Astrocyte (in vitro differentiated cells and primary cell): Measurements from ENCODE around the gene MEPE. TPM values are rescaled to one million over a fixed set of nuclear protein-coding genes. Genes with fewer than 3 reads are reported as not detected.

Source experiments
- DNase-seq: peaks from one replicate; pipeline ENCODE4 v3.0.0-alpha.2; 2010; ENCODE audit warnings: low read depth
- FAIRE-seq: peaks from 2 replicates; lab custom pipeline; 2011; peaks lifted over from hg19 to GRCh38; lab: Jason Lieb, UNC
- H2AFZ ChIP-seq: 2 replicates; pipeline ENCODE4 v1.6.0; 2012; ENCODE audit warnings: low read depth, low read length, inconsistent platforms
- H3K27ac ChIP-seq: 2 replicates; pipeline ENCODE4 v1.5.1; 2011; ENCODE audit warnings: low read depth, low read length, inconsistent platforms
- H3K27me3 ChIP-seq: 2 replicates; pipeline ENCODE4 v1.6.0; 2011; ENCODE audit warnings: low read length, inconsistent platforms; ENCODE audit not compliant: insufficient read depth
- H3K36me3 ChIP-seq: 2 replicates; pipeline ENCODE4 v1.5.1; 2011; ENCODE audit warnings: low read length, inconsistent platforms; ENCODE audit not compliant: insufficient read depth
- H3K4me1 ChIP-seq: 2 replicates; pipeline ENCODE4 v1.5.1; 2011; ENCODE audit warnings: low read length, inconsistent platforms; ENCODE audit not compliant: insufficient read depth
- H3K4me2 ChIP-seq: 2 replicates; pipeline ENCODE4 v1.6.0; 2012; ENCODE audit warnings: low read length, inconsistent platforms
- H3K4me3 ChIP-seq: 2 replicates; pipeline ENCODE4 v1.5.1; 2011; ENCODE audit warnings: low read depth, mild to moderate bottlenecking, low read length, inconsistent platforms; ENCODE audit not compliant: insufficient read depth
- H3K79me2 ChIP-seq: 2 replicates; pipeline ENCODE4 v1.6.0; 2012; ENCODE audit warnings: mild to moderate bottlenecking, low read length, inconsistent platforms; ENCODE audit not compliant: insufficient read depth
- H3K9ac ChIP-seq: 2 replicates; pipeline ENCODE4 v1.6.0; 2012; ENCODE audit warnings: mild to moderate bottlenecking, low read length, inconsistent platforms
- H3K9me3 ChIP-seq: 2 replicates; pipeline ENCODE4 v1.5.1; 2012; ENCODE audit warnings: low read depth, mild to moderate bottlenecking, low read length, inconsistent platforms; ENCODE audit not compliant: insufficient read depth
- H4K20me1 ChIP-seq: 2 replicates; pipeline ENCODE4 v1.6.0; 2012; ENCODE audit warnings: low read length, inconsistent platforms; ENCODE audit not compliant: insufficient read depth
- H3K27ac Mint-ChIP-seq: one replicate; pipeline ENCODE4 v1.8.0; 2021; ENCODE audit warnings: mild to moderate bottlenecking, mixed read lengths; ENCODE audit not compliant: unreplicated experiment
- H3K27me3 Mint-ChIP-seq: one replicate; pipeline ENCODE4 v1.8.0; 2021; ENCODE audit warnings: low read depth, mixed read lengths; ENCODE audit not compliant: unreplicated experiment
- H3K36me3 Mint-ChIP-seq: one replicate; pipeline ENCODE4 v1.8.0; 2021; ENCODE audit warnings: low read depth, mixed read lengths; ENCODE audit not compliant: unreplicated experiment
- H3K4me1 Mint-ChIP-seq: one replicate; pipeline ENCODE4 v1.8.0; 2021; ENCODE audit warnings: low read depth, mixed read lengths; ENCODE audit not compliant: unreplicated experiment
- H3K4me3 Mint-ChIP-seq: one replicate; pipeline ENCODE4 v1.8.0; 2021; ENCODE audit warnings: mild to moderate bottlenecking, moderate library complexity, mixed read lengths; ENCODE audit not compliant: unreplicated experiment
- H3K9me3 Mint-ChIP-seq: one replicate; pipeline ENCODE4 v1.8.0; 2021; ENCODE audit warnings: mild to moderate bottlenecking, mixed read lengths; ENCODE audit not compliant: unreplicated experiment
- CTCF ChIP-seq: IDR thresholded peaks from 2 replicates; pipeline ENCODE4 v1.5.1; 2011; ENCODE audit warnings: low read depth, mild to moderate bottlenecking, inconsistent platforms, low read length, moderate library complexity; ENCODE audit not compliant: insufficient read depth
- EZH2 ChIP-seq: IDR thresholded peaks from 2 replicates; pipeline ENCODE4 v1.6.1; 2012; ENCODE audit warnings: mild to moderate bottlenecking, low read length, inconsistent platforms; ENCODE audit not compliant: insufficient read depth
- total RNA-seq: library from RNA; stranded (reverse); gene quantifications from 2 replicates; pipeline ENCODE4 v1.2.1, GENCODE V29; 2021

MEPE gene
- total RNA-seq, 1 donor from 2014 or later: not detected

- H3K27me3 ChIP-seq: no peaks in the 10 kb centered on the region
- H3K4me1 Mint-ChIP-seq: peaks cover 18% of the 10 kb centered on the region
- no peaks in the 10 kb centered on the region for H3K9me3 Mint-ChIP-seq
- FAIRE-seq (no peak), DNase-seq (no peak)
- H2AFZ ChIP-seq: no peak overlapping the region
- H3K4me1 ChIP-seq: peaks cover 5% of the 10 kb centered on the region
- TF ChIP-seq CTCF: peak; percentile 25
- no peak for TF ChIP-seq EZH2
- H3K4me2 ChIP-seq: no peak overlapping the region
- H4K20me1 ChIP-seq: no peaks in the 10 kb centered on the region
- H3K9me3 ChIP-seq: no peaks in the 10 kb centered on the region
- no peak overlapping the region for H3K27ac ChIP-seq
- H3K27ac Mint-ChIP-seq: peak overlapping the region; percentile 23
- H3K4me3 ChIP-seq: no peak overlapping the region
- H3K9ac ChIP-seq: no peak overlapping the region
- no peaks in the 10 kb centered on the region for H3K36me3 ChIP-seq
- no peaks in the 10 kb centered on the region for H3K36me3 Mint-ChIP-seq
- H3K27me3 Mint-ChIP-seq: no peaks in the 10 kb centered on the region
- H3K79me2 ChIP-seq: no peaks in the 10 kb centered on the region
- H3K4me3 Mint-ChIP-seq: no peak overlapping the region
These were observed 5.4 kb downstream of the MEPE start for GRCh38 chr4:87838205-87838604.

- DNase-seq (peak; percentile 5), FAIRE-seq (peak; percentile 85)
- Histone ChIP-seq H3K27ac (no peak overlapping the region), H3K4me1 (peaks cover 10% of the 10 kb centered on the region), H3K27me3 (no peaks in the 10 kb centered on the region), H2AFZ (no peak overlapping the region), H3K9ac (peak overlapping the region; percentile 5), H3K4me3 (no peak overlapping the region), H3K4me2 (no peak overlapping the region), H3K36me3 (no peaks in the 10 kb centered on the region), H4K20me1 (no peaks in the 10 kb centered on the region), H3K79me2 (no peaks in the 10 kb centered on the region), H3K9me3 (no peaks in the 10 kb centered on the region)
- Mint-ChIP-seq H3K27ac (no peak overlapping the region), H3K9me3 (no peaks in the 10 kb centered on the region), H3K4me1 (peaks cover 25% of the 10 kb centered on the region), H3K27me3 (no peaks in the 10 kb centered on the region), H3K4me3 (no peak overlapping the region), H3K36me3 (no peaks in the 10 kb centered on the region)
- TF ChIP-seq CTCF: peak; percentile 78
- no peak for TF ChIP-seq EZH2
These were observed 6.3 kb downstream of the MEPE start for GRCh38 chr4:87838890-87839591.

- Mint-ChIP-seq H3K27ac (no peak overlapping the region), H3K4me1 (peaks cover 26% of the 10 kb centered on the region), H3K4me3 (no peak overlapping the region), H3K9me3 (no peaks in the 10 kb centered on the region), H3K36me3 (no peaks in the 10 kb centered on the region), H3K27me3 (no peaks in the 10 kb centered on the region)
- Histone ChIP-seq H4K20me1 (no peaks in the 10 kb centered on the region), H3K4me2 (no peak overlapping the region), H3K36me3 (no peaks in the 10 kb centered on the region), H3K27me3 (no peaks in the 10 kb centered on the region), H3K4me1 (peaks cover 12% of the 10 kb centered on the region), H2AFZ (no peak overlapping the region), H3K27ac (no peak overlapping the region), H3K9ac (no peak overlapping the region), H3K79me2 (no peaks in the 10 kb centered on the region), H3K4me3 (no peak overlapping the region), H3K9me3 (no peaks in the 10 kb centered on the region)
- no peak for DNase-seq
- TF ChIP-seq EZH2 (no peak), CTCF (no peak)
- no peak for FAIRE-seq
These were observed 6.8 kb downstream of the MEPE start for GRCh38 chr4:87839592-87839946.
